GM12865 (cell line): Measurements from ENCODE around the gene LGI1.

Source experiments
- DNase-seq: peaks from one replicate; pipeline ENCODE4 v3.0.0; 2010; ENCODE audit warnings: low read depth
- H3K4me3 ChIP-seq: 2 replicates; pipeline ENCODE4 v1.5.1; 2011; ENCODE audit warnings: mild to moderate bottlenecking, low read depth, low read length, control low read depth
- CTCF ChIP-seq: IDR thresholded peaks from 2 replicates; pipeline ENCODE4 v1.5.1; 2011; ENCODE audit warnings: low read length, control low read depth, low read depth, inconsistent platforms; ENCODE audit not compliant: insufficient read depth; ENCODE audit errors: missing control alignments

The LGI1 gene

GRCh38 chr10:93757801-93758507, at the start of gene LGI1:
Gene LGI1, plus strand, starts transcription at chr10:93757936. Its CDS starts 209 bp downstream, at chr10:93758145.
- no peak within 1 kb of the TSS for H3K4me3 ChIP-seq
- TF ChIP-seq CTCF: no peak

GRCh38 chr10:93710333-93710909, 47.3 kb upstream of the LGI1 start:
- TF ChIP-seq CTCF: no peak
- no peak overlapping the region for H3K4me3 ChIP-seq
- DNase-seq: no peak

More at GRCh38 chr10:93757801-93758507, at the start of gene LGI1:
- DNase-seq: no peak

GRCh38 chr10:93711891-93712290, 45.8 kb upstream of the LGI1 start:
- DNase-seq: no peak
- TF ChIP-seq CTCF: no peak
- no peak overlapping the region for H3K4me3 ChIP-seq

- no peak for DNase-seq
- no peak for TF ChIP-seq CTCF
- H3K4me3 ChIP-seq: no peak overlapping the region
These were observed 45.1 kb upstream of the LGI1 start for GRCh38 chr10:93712593-93712992.

- DNase-seq: peak; percentile 81
- no peak overlapping the region for H3K4me3 ChIP-seq
- TF ChIP-seq CTCF: no peak
These were observed 42.4 kb upstream of the LGI1 start for GRCh38 chr10:93715345-93715744.

GRCh38 chr10:93716766-93717165, 41.0 kb upstream of the LGI1 start:
- peak; percentile 12 for DNase-seq
- no peak for TF ChIP-seq CTCF
- H3K4me3 ChIP-seq: no peak overlapping the region
